Progenitor cell of endocrine pancreas (in vitro differentiated cells): ENCODE data around the gene PRRC2B. TPM values are rescaled to one million over a fixed set of nuclear protein-coding genes. Genes with fewer than 3 reads are reported as not detected.

ENCODE experiments used
- DNase-seq: peaks from one replicate; pipeline ENCODE4 v3.0.0; 2021; ENCODE audit warnings: low spot score; ENCODE audit not compliant: unreplicated experiment
- H3K27ac Mint-ChIP-seq: 2 replicates; pipeline ENCODE4 v1.8.0; 2021; ENCODE audit warnings: mild to moderate bottlenecking, moderate library complexity, mixed read lengths
- H3K27me3 Mint-ChIP-seq: 2 replicates; pipeline ENCODE4 v1.8.0; 2021; ENCODE audit warnings: mixed read lengths
- H3K36me3 Mint-ChIP-seq: 2 replicates; pipeline ENCODE4 v1.8.0; 2022; ENCODE audit warnings: mixed read lengths; ENCODE audit not compliant: insufficient read depth
- H3K4me1 Mint-ChIP-seq: 2 replicates; pipeline ENCODE4 v1.8.0; 2021; ENCODE audit warnings: low read depth, mixed read lengths
- H3K4me3 Mint-ChIP-seq: 2 replicates; pipeline ENCODE4 v1.8.0; 2021; ENCODE audit warnings: low read depth, mild to moderate bottlenecking, moderate library complexity, mixed read lengths
- H3K9me3 Mint-ChIP-seq: 2 replicates; pipeline ENCODE4 v1.8.0; 2021; ENCODE audit warnings: low read depth, mixed read lengths
- total RNA-seq: library from RNA; stranded (reverse); gene quantifications from 2 replicates; pipeline ENCODE4 v1.2.1, GENCODE V29; 2021
- TF ChIP-seq, protein P1 (sequence below): fragments of 200-600 bp; sonication (generic); IDR thresholded peaks from one replicate; pipeline ENCODE4 v1.5.0; 2021; ENCODE audit warnings: antibody characterized with exemption, mild to moderate bottlenecking; ENCODE audit not compliant: unreplicated experiment

PRRC2B gene
- total RNA-seq, 1 donor from 2014 or later = 460 TPM

DNA sequence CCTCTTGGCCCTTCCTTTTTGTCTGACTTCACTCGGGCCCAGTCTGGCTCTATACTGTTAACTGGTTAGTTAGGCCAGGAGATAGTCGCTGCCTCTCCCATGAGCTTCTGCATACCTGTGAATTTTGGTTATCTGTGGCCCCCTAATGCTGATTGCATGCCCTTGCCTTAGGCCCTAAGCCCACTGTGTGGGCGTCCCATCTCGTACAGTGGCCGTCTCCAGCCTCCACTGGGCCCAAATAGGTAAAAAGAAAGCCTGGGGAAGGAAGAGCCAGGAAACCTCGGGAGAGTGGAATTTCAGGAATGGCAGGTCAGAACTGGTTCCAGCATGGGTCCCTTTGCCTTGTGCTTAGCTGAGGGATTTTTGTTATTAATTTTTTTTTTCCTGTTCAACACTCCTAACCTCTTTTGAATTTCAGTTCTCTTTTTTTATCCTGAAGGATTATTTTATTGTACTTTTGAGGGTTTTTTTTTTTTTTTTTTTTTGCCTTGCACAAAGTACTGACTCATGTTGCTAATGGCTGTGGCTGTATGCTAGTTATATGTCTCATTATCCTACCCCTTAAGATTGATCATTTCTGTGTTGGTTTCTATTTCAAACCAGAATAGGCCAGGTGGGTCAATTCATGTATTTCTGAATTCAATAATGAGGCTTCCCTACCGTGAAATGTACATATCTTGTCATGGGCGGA is 3.4 kb downstream of the PRRC2B start:
- no peak for DNase-seq
- peak overlapping the region; percentile 95 for H3K4me3 Mint-ChIP-seq
- peaks cover 56% of the 10 kb centered on the region for H3K4me1 Mint-ChIP-seq
- TF ChIP-seq, protein P1, sequence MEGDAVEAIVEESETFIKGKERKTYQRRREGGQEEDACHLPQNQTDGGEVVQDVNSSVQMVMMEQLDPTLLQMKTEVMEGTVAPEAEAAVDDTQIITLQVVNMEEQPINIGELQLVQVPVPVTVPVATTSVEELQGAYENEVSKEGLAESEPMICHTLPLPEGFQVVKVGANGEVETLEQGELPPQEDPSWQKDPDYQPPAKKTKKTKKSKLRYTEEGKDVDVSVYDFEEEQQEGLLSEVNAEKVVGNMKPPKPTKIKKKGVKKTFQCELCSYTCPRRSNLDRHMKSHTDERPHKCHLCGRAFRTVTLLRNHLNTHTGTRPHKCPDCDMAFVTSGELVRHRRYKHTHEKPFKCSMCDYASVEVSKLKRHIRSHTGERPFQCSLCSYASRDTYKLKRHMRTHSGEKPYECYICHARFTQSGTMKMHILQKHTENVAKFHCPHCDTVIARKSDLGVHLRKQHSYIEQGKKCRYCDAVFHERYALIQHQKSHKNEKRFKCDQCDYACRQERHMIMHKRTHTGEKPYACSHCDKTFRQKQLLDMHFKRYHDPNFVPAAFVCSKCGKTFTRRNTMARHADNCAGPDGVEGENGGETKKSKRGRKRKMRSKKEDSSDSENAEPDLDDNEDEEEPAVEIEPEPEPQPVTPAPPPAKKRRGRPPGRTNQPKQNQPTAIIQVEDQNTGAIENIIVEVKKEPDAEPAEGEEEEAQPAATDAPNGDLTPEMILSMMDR = no peak
- peak overlapping the region; percentile 99 for H3K27ac Mint-ChIP-seq
- H3K27me3 Mint-ChIP-seq = no peaks in the 10 kb centered on the region
- no peaks in the 10 kb centered on the region for H3K9me3 Mint-ChIP-seq
- peaks cover 2% of the 10 kb centered on the region for H3K36me3 Mint-ChIP-seq

DNA sequence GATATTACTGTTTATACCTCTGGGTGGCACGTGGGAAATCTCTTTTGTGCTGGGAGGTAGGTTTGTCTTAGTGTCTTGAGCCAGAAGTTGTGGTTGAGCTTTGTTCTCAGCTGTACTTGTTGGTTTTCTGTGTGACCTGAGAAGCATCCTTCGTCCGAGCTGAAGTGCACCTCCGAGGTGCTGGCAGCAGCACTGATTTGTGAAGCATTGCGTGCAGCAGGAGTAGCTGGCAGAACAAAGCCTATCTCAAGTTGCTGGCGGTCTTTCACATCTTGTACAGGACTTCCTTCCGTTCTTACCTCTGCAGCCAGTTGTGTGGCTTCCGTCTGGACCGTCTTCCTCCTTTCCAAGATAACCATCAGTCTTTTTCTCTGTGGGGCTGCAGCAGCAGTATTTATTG is 4.3 kb downstream of the PRRC2B start:
- H3K4me1 Mint-ChIP-seq = peaks cover 57% of the 10 kb centered on the region
- TF ChIP-seq, protein P1 = no peak
- no peaks in the 10 kb centered on the region for H3K9me3 Mint-ChIP-seq
- peaks cover 2% of the 10 kb centered on the region for H3K36me3 Mint-ChIP-seq
- DNase-seq = no peak
- peak overlapping the region; percentile 99 for H3K27ac Mint-ChIP-seq
- peak overlapping the region; percentile 95 for H3K4me3 Mint-ChIP-seq
- no peaks in the 10 kb centered on the region for H3K27me3 Mint-ChIP-seq

DNA sequence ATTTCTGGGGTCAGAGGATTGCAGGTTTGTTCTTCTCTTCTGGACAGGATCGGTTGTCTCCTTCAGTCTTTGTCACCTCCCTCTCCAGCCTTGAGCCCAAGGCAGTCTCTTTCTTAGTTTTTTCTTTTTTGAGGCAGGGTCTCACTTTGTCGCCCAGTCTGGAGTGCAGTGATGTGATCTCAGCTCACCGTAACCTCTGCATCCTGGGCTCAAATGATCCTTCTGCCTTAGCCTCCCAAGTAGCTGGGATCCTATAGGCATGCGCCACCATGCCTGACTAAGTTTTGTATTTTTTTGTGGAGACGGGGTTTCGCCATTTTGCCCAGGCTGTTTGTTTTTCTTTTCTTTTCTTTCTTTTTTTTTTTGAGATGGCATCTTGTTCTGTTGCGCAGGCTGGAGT is 6.1 kb downstream of the PRRC2B start:
- DNase-seq = no peak
- TF ChIP-seq, protein P1 = no peak
- Mint-ChIP-seq H3K9me3 (no peaks in the 10 kb centered on the region), H3K4me1 (peaks cover 62% of the 10 kb centered on the region), H3K27ac (peak overlapping the region; percentile 67), H3K36me3 (peaks cover 2% of the 10 kb centered on the region), H3K4me3 (no peak overlapping the region), H3K27me3 (no peaks in the 10 kb centered on the region)

DNA sequence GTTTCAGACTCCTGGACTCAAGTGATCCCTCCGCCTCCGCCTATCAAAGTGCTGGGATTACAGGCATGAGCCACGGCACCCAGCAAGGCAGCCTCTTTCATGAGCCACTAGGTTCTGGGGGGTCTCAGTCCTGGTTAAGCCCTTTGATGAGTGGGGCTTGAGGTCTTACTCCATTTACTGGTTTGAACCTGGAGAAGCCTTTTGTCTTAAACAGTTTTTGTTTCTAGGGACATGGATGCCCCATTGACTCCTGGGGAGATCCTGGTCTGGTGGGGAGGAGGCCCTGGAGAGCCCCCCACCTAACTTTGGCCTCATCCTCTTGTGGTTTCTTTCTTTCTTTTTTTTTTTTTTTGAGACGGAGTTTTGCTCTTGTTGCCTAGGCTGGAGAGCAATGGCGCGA is 6.7 kb downstream of the PRRC2B start:
- H3K9me3 Mint-ChIP-seq = no peaks in the 10 kb centered on the region
- no peak overlapping the region for H3K4me3 Mint-ChIP-seq
- peak overlapping the region; percentile 76 for H3K27ac Mint-ChIP-seq
- no peak for DNase-seq
- peaks cover 63% of the 10 kb centered on the region for H3K4me1 Mint-ChIP-seq
- peaks cover 2% of the 10 kb centered on the region for H3K36me3 Mint-ChIP-seq
- TF ChIP-seq, protein P1 = no peak
- no peaks in the 10 kb centered on the region for H3K27me3 Mint-ChIP-seq

DNA sequence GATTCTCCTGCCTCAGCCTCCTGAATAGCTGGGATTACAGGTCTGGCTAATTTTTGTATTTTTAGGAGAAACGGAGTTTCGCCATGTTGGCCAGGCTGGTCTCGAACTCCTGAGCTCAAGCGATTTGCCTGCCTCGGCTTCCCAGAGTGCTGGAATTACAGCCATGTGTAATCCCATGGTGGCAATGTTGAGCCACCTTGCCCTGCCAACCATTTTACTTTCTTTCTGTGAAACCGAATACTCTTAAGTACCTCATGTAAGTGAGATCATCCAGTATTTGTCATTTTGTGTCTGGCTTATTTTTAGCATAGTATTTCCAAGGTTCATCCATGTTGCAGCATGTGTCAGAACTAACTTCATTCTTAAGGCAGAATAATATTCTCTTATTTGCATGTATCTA is 8.2 kb downstream of the PRRC2B start:
- TF ChIP-seq, protein P1 = no peak
- Mint-ChIP-seq H3K9me3 (no peaks in the 10 kb centered on the region), H3K4me3 (no peak overlapping the region), H3K4me1 (peaks cover 65% of the 10 kb centered on the region), H3K27ac (peak overlapping the region; percentile 83), H3K27me3 (no peaks in the 10 kb centered on the region), H3K36me3 (peaks cover 2% of the 10 kb centered on the region)
- no peak for DNase-seq
